Stimulated activated effector memory CD8-positive, alpha-beta T cell treated with anti-CD3 and anti-CD28 coated beads, Interleukin-12 subunit alpha, Interleukin-12 subunit beta, amount 100 ng/mL, for 72 hours (primary cell): ENCODE data around the gene PTPN21.

Experiments
- ATAC-seq: fragments of 150-1000 bp; cut with Tn5 transposase; 2 replicates; pipeline ENCODE4 v1.10.0; 2021
- DNase-seq, 2 donors: peaks; one replicate each; pipeline ENCODE4 v3.0.0; 2021 to 2022; ENCODE audit warnings: low spot score in 2 of 2
- H3K27ac Mint-ChIP-seq: one replicate; pipeline ENCODE4 v1.8.0; 2022; ENCODE audit warnings: mild to moderate bottlenecking, mixed read lengths
- H3K36me3 Mint-ChIP-seq: one replicate; pipeline ENCODE4 v1.8.0; 2022; ENCODE audit warnings: mild to moderate bottlenecking, mixed read lengths
- H3K4me1 Mint-ChIP-seq: one replicate; pipeline ENCODE4 v1.8.0; 2022; ENCODE audit warnings: mixed read lengths
- H3K4me3 Mint-ChIP-seq: one replicate; pipeline ENCODE4 v1.8.0; 2022; ENCODE audit warnings: mild to moderate bottlenecking, mixed read lengths
- H3K9me3 Mint-ChIP-seq: one replicate; pipeline ENCODE4 v1.8.0; 2022; ENCODE audit warnings: mixed read lengths

The PTPN21 gene

GRCh38 chr14:88420187-88420586, 134.6 kb downstream of the PTPN21 start:
- Mint-ChIP-seq H3K36me3 (peaks cover 8% of the 10 kb centered on the region), H3K4me1 (no peaks in the 10 kb centered on the region), H3K27ac (no peak overlapping the region), H3K4me3 (no peak overlapping the region), H3K9me3 (peaks cover 14% of the 10 kb centered on the region)
- DNase-seq (no peak), ATAC-seq (no peak)

- peaks cover 8% of the 10 kb centered on the region for H3K36me3 Mint-ChIP-seq
- DNase-seq (no peak), ATAC-seq (no peak)
- H3K4me3 Mint-ChIP-seq: no peak overlapping the region
- H3K4me1 Mint-ChIP-seq: no peaks in the 10 kb centered on the region
- peaks cover 19% of the 10 kb centered on the region for H3K9me3 Mint-ChIP-seq
- no peak overlapping the region for H3K27ac Mint-ChIP-seq
These were observed 137.2 kb downstream of the PTPN21 start for GRCh38 chr14:88417594-88417993.
